ENCODE results near the gene ZNF277.

GRCh38 chr7:112197322-112197721, 9.2 kb upstream of the ZNF277 start:
- TF ChIP-seq CTCF (IDR thresholded peaks at IDR 0.05) (no peak), POLR2A (IDR thresholded peaks at IDR 0.05) (no peak)
